NCI-H2196 (cell line): ENCODE data around the gene DUSP5.
"Not testable (repeated sequence)": the region's sequence is repeated elsewhere in the genome, so short reads cannot be mapped to it uniquely, and the experiment has no call there.

Source experiments
- DNase-seq: peaks from one replicate; lab custom pipeline; 2025; ENCODE audit not compliant: unreplicated experiment; lab: John Stamatoyannopoulos, UW

DUSP5 gene

GRCh38 chr10:110514848-110515247 lies 17.1 kb downstream of the DUSP5 start:
- no peak for DNase-seq

GRCh38 chr10:110516815-110517492 lies 19.2 kb downstream of the DUSP5 start:
- DNase-seq = no peak

- DNase-seq = no peak
Measured at GRCh38 chr10:110522365-110522988, 24.8 kb downstream of the DUSP5 start.

- no peak for DNase-seq
Measured at GRCh38 chr10:110523736-110524135, 26.0 kb downstream of the DUSP5 start.

- no peak for DNase-seq
Measured at GRCh38 chr10:110524179-110524858, 26.6 kb downstream of the DUSP5 start.

GRCh38 chr10:110524859-110525232 lies 27.1 kb downstream of the DUSP5 start:
- DNase-seq = no peak

- no peak for DNase-seq
Measured at GRCh38 chr10:110525349-110526260, 27.9 kb downstream of the DUSP5 start.

GRCh38 chr10:110527731-110528171 lies 30.0 kb downstream of the DUSP5 start:
- no peak for DNase-seq

- no peak for DNase-seq
Measured at GRCh38 chr10:110528224-110528996, 30.7 kb downstream of the DUSP5 start.

- not testable (repeated sequence) for DNase-seq
Measured at GRCh38 chr10:110528997-110529524, 31.4 kb downstream of the DUSP5 start.

GRCh38 chr10:110529596-110530011 lies 31.9 kb downstream of the DUSP5 start:
- no peak for DNase-seq

GRCh38 chr10:110530131-110530831 lies 32.6 kb downstream of the DUSP5 start:
- peak; percentile 7 for DNase-seq

GRCh38 chr10:110531687-110532086 lies 34.0 kb downstream of the DUSP5 start:
- DNase-seq = no peak

GRCh38 chr10:110532628-110533027 lies 34.9 kb downstream of the DUSP5 start:
- DNase-seq = not testable (repeated sequence)

GRCh38 chr10:110533149-110533548 lies 35.4 kb downstream of the DUSP5 start:
- DNase-seq = no peak

- no peak for DNase-seq
Measured at GRCh38 chr10:110534571-110534970, 36.9 kb downstream of the DUSP5 start.

GRCh38 chr10:110535958-110536891 lies 38.5 kb downstream of the DUSP5 start:
- DNase-seq = no peak

- DNase-seq = no peak
Measured at GRCh38 chr10:110539091-110539490, 41.4 kb downstream of the DUSP5 start.
